Transverse colon (tissue), 4 donors: ENCODE data around the gene ZNF75A. TPM values are rescaled to one million over a fixed set of nuclear protein-coding genes. Genes with fewer than 3 reads are reported as not detected.

Source experiments
- DNase-seq: peaks from one replicate; pipeline ENCODE4 v3.0.0-alpha.2; 2019
- H3K27ac ChIP-seq, 4 donors: fragments of 200-600 bp; sonication (generic); 2 replicates each; pipeline ENCODE4 v1.5.1; 2016 to 2018; ENCODE audit warnings: inconsistent platforms in 4 of 4
- H3K27me3 ChIP-seq: fragments of 200-600 bp; sonication (generic); 2 replicates; pipeline ENCODE4 v1.5.1; 2017; ENCODE audit warnings: inconsistent platforms
- H3K36me3 ChIP-seq, 4 donors: fragments of 200-600 bp; sonication (generic); 2 replicates each; pipeline ENCODE4 v1.5.1; 2017 to 2019; ENCODE audit warnings: inconsistent platforms in 4 of 4
- H3K4me1 ChIP-seq, 4 donors: fragments of 200-600 bp; sonication (generic); 2 replicates each; pipeline ENCODE4 v1.5.1; 2017 to 2020; ENCODE audit warnings: inconsistent platforms in 4 of 4
- H3K4me3 ChIP-seq, 4 donors: fragments of 200-600 bp; sonication (generic); 1 replicate in 1 of 4; 2 replicates in 3 of 4; pipeline versions ENCODE4 v1.5.1 to v1.6.1; 2017 to 2019; ENCODE audit warnings: inconsistent platforms in 4 of 4
- H3K9me3 ChIP-seq, 2 donors: fragments of 200-600 bp; sonication (generic); 2 replicates each; pipeline ENCODE4 v1.5.1; 2017 to 2019; ENCODE audit warnings: inconsistent platforms in 2 of 2
- EP300 ChIP-seq: sonication (generic); formaldehyde crosslinking; IDR thresholded peaks from one replicate; pipeline ENCODE4 v1.6.1; 2017; ENCODE audit warnings: antibody characterized with exemption, low read depth
- POLR2A ChIP-seq: fragments of 450-650 bp; IDR thresholded peaks from one replicate; pipeline ENCODE4 v1.6.1; 2016; ENCODE audit warnings: antibody characterized with exemption, mild to moderate bottlenecking, moderate library complexity
- POLR2AphosphoS5 ChIP-seq, 3 donors: sonication (generic); formaldehyde crosslinking; IDR thresholded peaks; one replicate each; pipeline ENCODE4 v1.6.1; 2016; ENCODE audit warnings: antibody characterized with exemption in 3 of 3
- WGBS, 2 donors: methylation state at CpG; one replicate each; pipeline ENCODE4 v1.1.5; 2018; ENCODE audit warnings: low coverage in 1 of 2; 5-methylcytosine and 5-hydroxymethylcytosine counted together
- in situ Hi-C, 4 donors: fragments of 200-750 bp; cut with MboI; loops; one replicate each; pipeline versions ENCODE4 v1.15.0 to v1.15.1; 2017; ENCODE audit warnings: low sequenced_read_pairs in 3 of 4, low pct_ligation_motif_present in 1 of 4, low pct_unique_long_range_greater_than_20kb in 1 of 4
- intact Hi-C: fragments of 100-400 bp; cut with DNase I; formaldehyde crosslinking; loops from one replicate; pipeline ENCODE4 v1.15.1; 2023; ENCODE audit warnings: low total_unique reads
- total RNA-seq, 4 donors: library from RNA; depleted of rRNA; stranded (reverse); fragments of >200 nt; gene quantifications; one replicate each; pipeline ENCODE4 v1.1.0, GENCODE V29; 2016
- TF ChIP-seq, protein P1 (sequence below), 5 experiments: fragments of 200-600 bp in 3 of 5; fragments of 450-650 bp in 2 of 5; sonication (generic) in 3 of 5; IDR thresholded peaks; 1 replicate in 2 of 5; 2 replicates in 3 of 5; pipeline ENCODE4 v1.5.1; 2016 to 2017; ENCODE audit warnings: antibody characterized with exemption in 5 of 5, inconsistent platforms in 3 of 5, mild to moderate bottlenecking in 2 of 5, moderate library complexity in 1 of 5

ZNF75A gene
- total RNA-seq, 4 donors from 2014 or later: 12.3 to 53.9 (median 25.5) TPM

DNA sequence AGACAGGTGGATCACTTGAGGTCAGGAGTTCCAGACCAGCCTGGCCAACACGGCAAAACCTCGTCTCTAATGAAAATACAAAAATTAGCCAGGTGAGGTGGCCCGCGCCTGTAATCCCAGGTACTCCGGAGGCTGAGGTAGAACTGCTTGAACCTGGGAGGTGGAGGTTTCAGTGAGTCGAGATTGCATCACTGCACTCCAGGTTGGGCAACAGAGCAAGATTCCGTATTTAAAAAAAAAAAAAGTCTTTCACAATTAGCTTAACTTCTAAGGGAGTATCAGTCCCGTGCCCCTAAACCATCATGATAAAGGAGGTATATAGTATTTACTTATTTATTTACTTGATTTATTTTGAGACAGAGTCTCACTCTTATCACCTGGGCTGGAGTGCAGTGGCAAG lies 45.5 kb upstream of the ZNF75A start:
- no peaks in the 10 kb centered on the region for H3K27me3 ChIP-seq
- H3K36me3 ChIP-seq: no peaks in the 10 kb centered on the region
- no peak overlapping the region for H3K4me3 ChIP-seq
- no peaks in the 10 kb centered on the region for H3K9me3 ChIP-seq
- H3K27ac ChIP-seq: no peak overlapping the region
- 78 to 86% methylated on average over 8 of the region's 8 CpGs for WGBS, 2 donors
- intact Hi-C loops: no loop called here
- peaks cover 0 to 10% (median 3%) of the 10 kb centered on the region in 4 donors for H3K4me1 ChIP-seq
- TF ChIP-seq, protein P1, sequence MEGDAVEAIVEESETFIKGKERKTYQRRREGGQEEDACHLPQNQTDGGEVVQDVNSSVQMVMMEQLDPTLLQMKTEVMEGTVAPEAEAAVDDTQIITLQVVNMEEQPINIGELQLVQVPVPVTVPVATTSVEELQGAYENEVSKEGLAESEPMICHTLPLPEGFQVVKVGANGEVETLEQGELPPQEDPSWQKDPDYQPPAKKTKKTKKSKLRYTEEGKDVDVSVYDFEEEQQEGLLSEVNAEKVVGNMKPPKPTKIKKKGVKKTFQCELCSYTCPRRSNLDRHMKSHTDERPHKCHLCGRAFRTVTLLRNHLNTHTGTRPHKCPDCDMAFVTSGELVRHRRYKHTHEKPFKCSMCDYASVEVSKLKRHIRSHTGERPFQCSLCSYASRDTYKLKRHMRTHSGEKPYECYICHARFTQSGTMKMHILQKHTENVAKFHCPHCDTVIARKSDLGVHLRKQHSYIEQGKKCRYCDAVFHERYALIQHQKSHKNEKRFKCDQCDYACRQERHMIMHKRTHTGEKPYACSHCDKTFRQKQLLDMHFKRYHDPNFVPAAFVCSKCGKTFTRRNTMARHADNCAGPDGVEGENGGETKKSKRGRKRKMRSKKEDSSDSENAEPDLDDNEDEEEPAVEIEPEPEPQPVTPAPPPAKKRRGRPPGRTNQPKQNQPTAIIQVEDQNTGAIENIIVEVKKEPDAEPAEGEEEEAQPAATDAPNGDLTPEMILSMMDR (IDR thresholded peaks at IDR 0.05): no peak
- TF ChIP-seq POLR2AphosphoS5 (IDR thresholded peaks at IDR 0.05) (no peak), POLR2A (no peak), EP300 (no peak)
- no peak for DNase-seq
- in situ Hi-C loops: no loop called here

DNA sequence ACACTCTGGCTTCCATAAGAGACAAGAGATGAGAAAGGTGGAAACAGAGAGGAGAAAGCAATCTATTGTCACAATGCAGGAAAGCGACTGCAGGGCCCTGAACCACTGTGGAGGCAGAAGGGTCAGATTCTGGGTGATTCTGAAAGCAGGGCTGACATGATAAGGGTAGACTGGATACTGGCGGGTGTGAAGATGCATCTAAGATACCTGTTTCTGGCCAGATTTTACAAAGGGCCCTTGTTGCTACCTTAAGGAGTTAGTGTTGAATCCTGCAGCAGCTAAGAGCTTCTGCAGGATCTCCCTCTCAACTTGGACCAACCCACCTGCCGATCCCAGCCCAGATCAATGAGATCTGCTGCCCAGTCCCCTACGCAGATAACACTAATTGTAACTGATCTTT lies 42.8 kb upstream of the ZNF75A start:
- DNase-seq: no peak
- Histone ChIP-seq H3K9me3 (no peaks in the 10 kb centered on the region), H3K27ac (peak overlapping the region in 1 of 4 donors; percentile 100), H3K27me3 (no peaks in the 10 kb centered on the region), H3K36me3 (no peaks in the 10 kb centered on the region), H3K4me3 (no peak overlapping the region), H3K4me1 (peaks cover 0 to 33% (median 5%) of the 10 kb centered on the region in 4 donors)
- TF ChIP-seq POLR2AphosphoS5 (IDR thresholded peaks at IDR 0.05) (no peak), EP300 (no peak), POLR2A (no peak)
- TF ChIP-seq, protein P1 (IDR thresholded peaks at IDR 0.05): no peak
- intact Hi-C loops: no loop called here
- in situ Hi-C loops: no loop called here
- 95 to 100% methylated on average over 2 to 4 of the region's 4 CpGs for WGBS, 2 donors

DNA sequence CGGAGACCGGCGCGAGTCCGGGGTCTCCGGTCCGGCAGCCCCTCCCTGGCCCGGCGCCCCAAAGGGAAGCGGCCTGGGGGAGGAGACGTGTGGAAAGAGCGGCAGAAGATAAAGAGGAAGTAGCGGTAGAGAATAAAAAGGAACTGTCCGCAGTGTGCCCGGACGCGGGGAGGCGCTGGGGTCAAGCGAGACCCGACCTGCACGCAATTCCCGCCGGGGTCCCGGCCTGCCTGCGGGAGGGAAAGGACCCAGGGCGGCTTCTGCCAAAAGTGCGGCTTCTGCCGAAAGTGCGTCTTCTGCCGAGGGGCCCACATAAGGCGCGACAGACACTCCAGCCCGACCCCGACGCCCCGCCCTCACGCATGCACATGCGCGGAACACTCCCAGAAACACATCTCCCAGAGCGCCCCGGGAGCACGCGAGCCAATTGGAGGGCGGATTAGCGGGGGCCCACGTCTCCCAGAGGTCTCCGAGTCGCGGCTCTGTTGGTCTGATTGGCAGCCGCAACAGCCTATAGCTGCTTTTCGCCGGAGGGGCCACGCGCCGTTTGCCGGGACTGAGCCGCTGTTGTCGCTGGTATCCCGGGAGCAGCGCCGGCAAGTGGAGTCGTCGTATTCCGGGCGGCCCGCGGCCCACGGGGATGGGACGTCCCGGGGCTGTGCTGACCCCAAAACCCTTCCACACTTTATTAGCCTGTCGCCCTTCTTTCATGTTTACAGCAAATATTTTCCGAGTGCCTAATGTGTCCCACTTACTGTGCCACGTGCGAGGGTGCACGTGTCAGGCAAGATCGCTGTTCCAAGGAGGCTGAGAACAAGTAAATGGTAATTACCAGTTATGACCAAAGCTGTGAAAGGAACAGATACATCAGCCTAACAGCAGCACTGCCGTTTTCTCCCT lies 40.9 kb upstream of the ZNF75A start:
- Histone ChIP-seq H3K9me3 (no peaks in the 10 kb centered on the region), H3K4me3 (peak overlapping the region; percentile 77 to 91 (median 78)), H3K36me3 (peaks cover 0 to 4% (median 0%) of the 10 kb centered on the region in 4 donors), H3K27ac (peak overlapping the region; percentile 97 to 100 (median 100)), H3K27me3 (no peaks in the 10 kb centered on the region), H3K4me1 (peaks cover 0 to 33% (median 5%) of the 10 kb centered on the region in 4 donors)
- intact Hi-C loops (no loop called here), in situ Hi-C loops (no loop called here)
- WGBS, 2 donors: 2 to 13% methylated on average over 4 to 77 of the region's 77 CpGs
- DNase-seq: peak; percentile 97
- TF ChIP-seq POLR2A: peak; percentile 89
- TF ChIP-seq EP300: peak; percentile 9
- TF ChIP-seq, protein P1 (IDR thresholded peaks at IDR 0.05): peak in 3 of 5 experiments; percentile 23 to 51 (median 32)
- peak; percentile 86 to 93 (median 93) for TF ChIP-seq POLR2AphosphoS5 (IDR thresholded peaks at IDR 0.05)

DNA sequence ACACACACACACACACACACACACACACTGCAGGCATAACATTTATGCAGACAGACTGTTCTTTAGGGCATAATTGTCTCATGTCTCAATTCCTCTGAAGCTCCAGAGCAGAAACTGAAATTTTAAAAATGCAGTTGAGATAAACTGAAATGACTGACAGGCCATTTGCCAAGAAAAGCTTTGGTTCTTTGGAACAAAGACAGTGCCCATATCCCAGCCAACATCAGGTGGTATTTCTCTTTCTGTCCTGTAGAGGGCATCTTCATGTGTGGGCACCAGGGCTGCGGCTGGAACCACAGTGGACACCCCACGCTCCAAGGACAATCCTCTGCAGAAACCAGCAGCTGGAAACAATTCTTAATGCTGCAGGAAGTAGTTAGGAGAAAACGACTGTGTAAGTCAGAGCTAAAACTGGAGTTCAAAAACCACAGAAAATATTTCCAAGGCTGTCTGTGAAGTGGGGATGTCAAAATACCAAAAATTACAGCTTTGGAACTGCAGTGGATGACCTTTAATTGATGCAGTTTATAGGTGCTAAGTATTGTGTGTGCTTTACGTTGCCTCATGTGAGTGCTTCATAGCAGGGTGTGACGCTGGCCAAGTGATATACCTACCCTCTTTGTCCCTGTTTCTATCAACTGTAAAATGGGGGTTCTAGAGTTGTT lies 38.3 kb upstream of the ZNF75A start:
- 61 to 70% methylated on average over 2 to 5 of the region's 5 CpGs for WGBS, 2 donors
- Histone ChIP-seq H3K4me1 (peaks cover 0 to 33% (median 5%) of the 10 kb centered on the region in 4 donors), H3K27ac (no peak overlapping the region), H3K36me3 (peaks cover 0 to 4% (median 0%) of the 10 kb centered on the region in 4 donors), H3K9me3 (no peaks in the 10 kb centered on the region), H3K27me3 (no peaks in the 10 kb centered on the region), H3K4me3 (no peak overlapping the region)
- in situ Hi-C loops (no loop called here), intact Hi-C loops (no loop called here)
- TF ChIP-seq POLR2AphosphoS5 (IDR thresholded peaks at IDR 0.05): no peak
- TF ChIP-seq, protein P1 (IDR thresholded peaks at IDR 0.05): peak; percentile 16 to 38 (median 37)
- DNase-seq: no peak
